GM19099 (cell line): ENCODE data around the gene MYO15B.

ENCODE experiments used
- POLR2A ChIP-seq: IDR thresholded peaks from 3 replicates; pipeline ENCODE4 v1.6.1; 2011; ENCODE audit warnings: low read depth; ENCODE audit not compliant: insufficient read length; ENCODE audit errors: extremely low read depth

The MYO15B gene

GRCh38 chr17:75587675-75588595 lies at the start of gene MYO15B:
Gene MYO15B, plus strand, starts transcription at chr17:75587800. Its CDS starts 258 bp downstream, at chr17:75588058.
- TF ChIP-seq POLR2A = no peak

- no peak for TF ChIP-seq POLR2A
Measured at GRCh38 chr17:75539967-75540729, 47.5 kb upstream of the MYO15B start.

GRCh38 chr17:75540923-75541503 lies 46.6 kb upstream of the MYO15B start:
- TF ChIP-seq POLR2A = no peak

- TF ChIP-seq POLR2A = no peak
Measured at GRCh38 chr17:75542229-75542628, 45.4 kb upstream of the MYO15B start.

GRCh38 chr17:75542728-75543336 lies 44.8 kb upstream of the MYO15B start:
- no peak for TF ChIP-seq POLR2A

GRCh38 chr17:75544250-75544649 lies 43.4 kb upstream of the MYO15B start:
- TF ChIP-seq POLR2A = no peak

GRCh38 chr17:75546181-75546580 lies 41.4 kb upstream of the MYO15B start:
- TF ChIP-seq POLR2A = no peak

- no peak for TF ChIP-seq POLR2A
Measured at GRCh38 chr17:75547091-75547490, 40.5 kb upstream of the MYO15B start.

- TF ChIP-seq POLR2A = no peak
Measured at GRCh38 chr17:75548813-75549212, 38.8 kb upstream of the MYO15B start.

- TF ChIP-seq POLR2A = no peak
Measured at GRCh38 chr17:75549246-75550138, 38.1 kb upstream of the MYO15B start.

- no peak for TF ChIP-seq POLR2A
Measured at GRCh38 chr17:75550139-75550465, 37.5 kb upstream of the MYO15B start.

- no peak for TF ChIP-seq POLR2A
Measured at GRCh38 chr17:75551266-75551665, 36.3 kb upstream of the MYO15B start.

GRCh38 chr17:75552425-75553294 lies 34.9 kb upstream of the MYO15B start:
- TF ChIP-seq POLR2A = no peak

- no peak for TF ChIP-seq POLR2A
Measured at GRCh38 chr17:75553295-75554110, 34.1 kb upstream of the MYO15B start.
